DOHH2 (cell line): ENCODE measurements around the gene PRDX5.

ENCODE experiments used
- CTCF ChIP-seq: fragments of 200-600 bp; sonication (generic); IDR thresholded peaks from one replicate; pipeline ENCODE4 v1.5.1; 2014; ENCODE audit warnings: antibody characterized with exemption, mild to moderate bottlenecking, low read depth, low read length; ENCODE audit not compliant: poor library complexity, severe bottlenecking
- EZH2phosphoT487 ChIP-seq: fragments of 200-600 bp; sonication (generic); IDR thresholded peaks from 2 replicates; pipeline ENCODE4 v1.6.1; 2017; ENCODE audit warnings: borderline replicate concordance, mild to moderate bottlenecking, antibody characterized with exemption, low read length, moderate library complexity, mixed read lengths

GRCh38 chr11:64284962-64285884 lies 32.7 kb upstream of the PRDX5 start, which contains the start of gene GPR137:
- TF ChIP-seq CTCF (no peak), EZH2phosphoT487 (no peak)
